HG03175 (cell line): ENCODE results near the gene GARIN5A.

Experiments used
- ATAC-seq: cut with Tn5 transposase; IDR thresholded peaks from one replicate; pipeline ENCODE4 v1.9.1; 2021; ENCODE audit warnings: mild to moderate bottlenecking, moderate library complexity; ENCODE audit not compliant: unreplicated experiment

The GARIN5A gene

GRCh38 chr19:50509366-50509765 is 32.7 kb upstream of the GARIN5A start:
- no peak for ATAC-seq

GRCh38 chr19:50508843-50509190 is 32.2 kb upstream of the GARIN5A start:
- ATAC-seq, result no peak

GRCh38 chr19:50507376-50507775 is 30.7 kb upstream of the GARIN5A start:
- ATAC-seq, result no peak

GRCh38 chr19:50506700-50507099 is 30.1 kb upstream of the GARIN5A start:
- ATAC-seq, result no peak

- ATAC-seq, result no peak
These were observed 29.4 kb upstream of the GARIN5A start for GRCh38 chr19:50505856-50506611.

GRCh38 chr19:50501568-50502475 is 25.2 kb upstream of the GARIN5A start:
- ATAC-seq, result no peak

GRCh38 chr19:50501186-50501567 is 24.5 kb upstream of the GARIN5A start:
- no peak for ATAC-seq

GRCh38 chr19:50500753-50501151 is 24.1 kb upstream of the GARIN5A start:
- ATAC-seq, result no peak

GRCh38 chr19:50500060-50500752 is 23.6 kb upstream of the GARIN5A start:
- no peak for ATAC-seq

- no peak for ATAC-seq
These were observed 21.8 kb upstream of the GARIN5A start for GRCh38 chr19:50498219-50499056.

- no peak for ATAC-seq
These were observed 20.4 kb upstream of the GARIN5A start for GRCh38 chr19:50497022-50497405.

- ATAC-seq, result no peak
These were observed 19.8 kb upstream of the GARIN5A start for GRCh38 chr19:50496189-50497021.

GRCh38 chr19:50495020-50495531 is 18.4 kb upstream of the GARIN5A start:
- no peak for ATAC-seq

- ATAC-seq, result no peak
These were observed 17.8 kb upstream of the GARIN5A start for GRCh38 chr19:50494186-50495019.

- no peak for ATAC-seq
These were observed 16.5 kb upstream of the GARIN5A start for GRCh38 chr19:50493171-50493570.

GRCh38 chr19:50492303-50493052 is 15.8 kb upstream of the GARIN5A start:
- ATAC-seq, result no peak

GRCh38 chr19:50490991-50491472 is 14.4 kb upstream of the GARIN5A start:
- no peak for ATAC-seq

GRCh38 chr19:50490411-50490811 is 13.8 kb upstream of the GARIN5A start:
- ATAC-seq, result no peak
